ENCODE data around the gene B3GNT5. TPM values are rescaled to one million over a fixed set of nuclear protein-coding genes. Genes with fewer than 3 reads are reported as not detected.

B3GNT5 gene
- total RNA-seq = 22.7 and 31.3 TPM in 2 replicates

DNA sequence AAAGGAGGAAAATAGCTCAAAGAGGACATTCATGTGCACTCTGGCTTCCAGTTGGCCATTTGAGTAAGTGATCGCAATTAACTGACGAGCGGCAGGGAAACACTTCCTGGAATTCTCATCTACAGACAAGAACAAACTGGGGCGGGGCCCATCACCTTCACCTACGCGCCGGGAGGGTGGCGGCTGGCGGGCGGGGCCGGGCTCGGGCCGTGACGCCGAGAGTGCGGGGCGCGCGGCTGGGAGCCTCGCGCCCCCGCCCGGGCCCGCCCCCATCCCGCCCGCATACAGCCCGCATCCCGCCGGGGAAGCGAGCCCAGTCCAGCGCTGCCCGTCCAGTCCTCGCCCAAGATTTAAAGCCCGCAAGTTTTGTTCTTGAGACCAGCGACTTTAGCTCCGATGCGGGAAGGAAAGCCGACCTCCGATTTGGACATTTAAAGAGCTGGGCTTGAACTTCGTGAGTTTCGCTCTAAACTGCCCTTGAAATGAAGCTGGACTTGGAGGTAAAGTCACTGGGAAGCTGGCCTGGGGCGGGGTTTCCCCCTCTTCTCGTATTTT, at the start of gene B3GNT5:
B3GNT5 (plus strand) TSS at position 281 of the 555 bp plus-strand sequence. CDS start 16,546 bp downstream, outside the sequence.
- peak in 1 of 2 donors; percentile 62 for DNase-seq (ENCODE audit: low read depth in 2 of 2)

DNA sequence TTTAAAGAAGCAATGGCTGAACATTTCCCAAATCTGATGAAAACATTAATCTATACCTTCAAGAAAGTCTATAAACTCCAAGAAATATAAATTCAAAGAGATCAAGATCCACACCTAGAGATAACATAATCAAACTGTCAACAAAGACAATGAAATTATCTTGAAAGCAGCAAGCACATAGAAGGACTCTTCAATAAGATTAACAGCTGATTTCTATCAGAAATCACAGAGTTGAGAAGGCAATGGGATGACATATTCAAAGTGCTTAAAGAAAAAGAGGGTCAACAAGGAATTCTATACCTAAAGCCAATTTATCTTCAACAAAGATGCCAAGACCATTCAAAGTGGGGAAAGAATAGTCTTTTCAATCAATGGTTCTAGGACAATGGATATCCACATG, 49.4 kb upstream of the B3GNT5 start:
- no peak for DNase-seq (ENCODE audit: low read depth in 2 of 2)

- no peak for DNase-seq (ENCODE audit: low read depth in 2 of 2)
These were observed 44.8 kb upstream of the B3GNT5 start for GRCh38 chr3:183208260-183208659.

GRCh38 chr3:183208800-183209199, 44.3 kb upstream of the B3GNT5 start:
- DNase-seq (ENCODE audit: low read depth in 2 of 2) = no peak

DNA sequence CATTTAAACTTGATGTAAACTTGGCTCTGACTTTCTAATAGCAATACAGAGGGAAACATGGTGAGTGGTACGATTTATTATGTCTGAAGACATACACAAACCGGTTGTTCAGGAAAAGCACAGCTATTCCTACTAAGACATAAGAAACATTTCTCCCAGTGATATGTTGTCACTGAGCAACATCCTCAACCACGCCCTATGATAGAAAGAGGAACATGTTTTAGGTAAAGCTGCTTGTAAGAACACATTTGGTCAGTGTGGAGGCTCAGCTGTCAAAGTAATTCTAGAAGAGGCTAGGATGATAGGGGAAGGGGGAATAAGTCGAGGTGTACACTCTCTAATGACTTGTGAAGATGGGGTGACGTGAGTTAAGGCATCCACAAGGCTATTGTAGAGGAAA, 42.7 kb upstream of the B3GNT5 start:
- DNase-seq (ENCODE audit: low read depth in 2 of 2) = no peak

DNA sequence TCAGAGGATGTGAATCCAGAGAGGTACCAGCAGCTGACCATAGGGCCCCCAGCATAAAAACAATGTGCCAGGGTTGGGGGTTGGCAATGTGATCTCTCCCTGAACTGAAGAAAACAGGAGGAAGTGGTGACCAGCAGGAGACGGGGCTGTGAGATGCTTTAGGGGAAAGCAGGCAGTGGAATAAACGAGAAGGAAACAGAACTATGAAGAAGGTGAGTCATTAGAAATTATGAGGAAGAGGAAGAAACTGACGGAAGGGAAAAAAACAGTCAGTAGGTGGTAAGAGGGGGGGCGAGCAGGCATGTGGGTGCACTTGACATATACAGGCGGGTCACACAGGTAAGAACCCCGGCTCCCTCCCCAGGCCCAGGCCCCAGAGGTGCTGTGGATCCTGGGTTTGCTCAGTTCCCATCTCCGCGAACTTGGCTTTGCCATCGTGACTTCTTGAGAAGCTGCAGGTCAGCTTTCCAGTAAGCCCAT, 42.2 kb upstream of the B3GNT5 start:
- DNase-seq (ENCODE audit: low read depth in 2 of 2) = peak in 1 of 2 donors; percentile 40

DNA sequence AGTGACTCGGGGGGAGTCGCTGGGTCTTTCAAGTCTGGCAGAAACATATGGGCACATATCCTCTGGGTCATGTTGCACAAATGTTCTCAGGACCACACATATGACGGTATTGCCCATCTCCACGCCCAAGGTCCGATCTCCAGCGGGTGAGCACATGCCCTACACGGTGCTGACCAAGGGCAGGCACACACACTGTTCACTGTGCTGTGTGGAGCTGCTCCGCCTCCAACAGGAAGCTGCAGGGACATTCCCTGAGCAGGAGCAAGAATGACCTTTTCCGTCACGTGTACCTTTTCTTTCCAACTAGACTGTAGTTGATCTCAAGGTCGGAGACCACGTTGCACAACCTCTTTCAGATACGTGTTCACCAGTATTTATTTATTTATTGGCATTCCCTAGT, 41.7 kb upstream of the B3GNT5 start:
- DNase-seq (ENCODE audit: low read depth in 2 of 2) = peak; percentile 71 to 88

DNA sequence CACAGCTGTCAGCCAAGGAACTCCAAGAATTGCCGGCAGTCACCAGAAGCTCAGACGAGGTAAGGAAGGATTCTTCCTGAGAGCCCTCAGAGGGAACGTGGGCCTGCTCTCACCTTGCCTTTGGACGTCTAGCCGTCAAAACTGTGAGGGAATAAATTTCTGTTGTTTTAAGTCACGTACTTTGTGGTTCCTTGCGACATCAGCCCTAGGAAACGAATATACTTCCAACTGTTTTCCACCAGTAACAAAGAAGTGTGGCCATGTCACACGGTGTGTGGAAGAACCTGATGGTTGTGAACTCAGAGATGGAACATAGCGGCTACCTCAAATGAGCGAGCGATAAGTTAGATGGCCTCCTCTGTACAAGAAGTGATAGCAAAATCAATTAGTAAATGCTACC, 41.0 kb upstream of the B3GNT5 start:
- DNase-seq (ENCODE audit: low read depth in 2 of 2) = no peak

- DNase-seq (ENCODE audit: low read depth in 2 of 2) = peak; percentile 78 to 92
These were observed 40.5 kb upstream of the B3GNT5 start for GRCh38 chr3:183212565-183212964.

DNA sequence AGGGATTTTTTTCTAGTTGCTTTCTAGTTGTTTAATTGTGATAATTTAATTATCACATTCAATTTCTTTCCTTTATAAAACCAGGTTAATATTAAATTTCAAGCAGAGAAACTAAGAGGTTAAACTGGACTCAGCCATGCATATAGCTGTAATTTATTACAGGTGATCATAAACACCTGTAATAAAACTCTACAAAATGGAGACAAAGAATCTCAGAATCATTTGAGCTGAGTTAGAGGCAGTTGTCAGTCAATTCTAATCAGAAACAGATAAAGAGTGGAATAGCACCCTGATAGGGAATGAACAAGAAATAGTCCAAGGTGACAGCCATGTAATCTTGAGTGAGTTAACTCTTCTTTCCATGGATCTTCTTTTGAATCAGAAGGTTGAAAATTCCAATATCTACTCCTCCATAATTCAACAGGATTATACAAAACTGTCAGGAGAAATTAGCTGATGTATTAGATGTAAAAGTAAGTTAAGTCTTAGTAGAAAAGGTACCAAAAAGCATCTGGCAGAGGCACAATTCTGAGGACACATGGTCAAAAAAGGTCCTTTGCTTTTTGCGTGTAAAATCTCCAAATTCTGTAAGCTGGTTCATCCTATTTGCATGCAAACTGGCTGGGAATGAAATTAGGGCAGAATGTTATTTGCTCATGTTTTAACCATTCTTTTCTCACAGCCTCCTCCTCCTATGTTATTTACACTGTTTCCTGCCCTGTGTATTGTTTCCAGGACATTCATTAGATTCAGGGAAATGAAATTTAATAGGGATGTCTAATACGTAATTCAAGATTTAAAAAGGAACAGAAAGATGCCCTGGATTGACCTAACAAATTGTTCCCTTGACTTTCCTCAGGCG, 39.4 kb upstream of the B3GNT5 start:
- peak; percentile 51 to 59 for DNase-seq (ENCODE audit: low read depth in 2 of 2)

- DNase-seq (ENCODE audit: low read depth in 2 of 2) = peak; percentile 19 to 57
These were observed 38.8 kb upstream of the B3GNT5 start for GRCh38 chr3:183214277-183214612.

GRCh38 chr3:183215591-183216202, 37.4 kb upstream of the B3GNT5 start:
- peak in 1 of 2 donors; percentile 62 for DNase-seq (ENCODE audit: low read depth in 2 of 2)

DNA sequence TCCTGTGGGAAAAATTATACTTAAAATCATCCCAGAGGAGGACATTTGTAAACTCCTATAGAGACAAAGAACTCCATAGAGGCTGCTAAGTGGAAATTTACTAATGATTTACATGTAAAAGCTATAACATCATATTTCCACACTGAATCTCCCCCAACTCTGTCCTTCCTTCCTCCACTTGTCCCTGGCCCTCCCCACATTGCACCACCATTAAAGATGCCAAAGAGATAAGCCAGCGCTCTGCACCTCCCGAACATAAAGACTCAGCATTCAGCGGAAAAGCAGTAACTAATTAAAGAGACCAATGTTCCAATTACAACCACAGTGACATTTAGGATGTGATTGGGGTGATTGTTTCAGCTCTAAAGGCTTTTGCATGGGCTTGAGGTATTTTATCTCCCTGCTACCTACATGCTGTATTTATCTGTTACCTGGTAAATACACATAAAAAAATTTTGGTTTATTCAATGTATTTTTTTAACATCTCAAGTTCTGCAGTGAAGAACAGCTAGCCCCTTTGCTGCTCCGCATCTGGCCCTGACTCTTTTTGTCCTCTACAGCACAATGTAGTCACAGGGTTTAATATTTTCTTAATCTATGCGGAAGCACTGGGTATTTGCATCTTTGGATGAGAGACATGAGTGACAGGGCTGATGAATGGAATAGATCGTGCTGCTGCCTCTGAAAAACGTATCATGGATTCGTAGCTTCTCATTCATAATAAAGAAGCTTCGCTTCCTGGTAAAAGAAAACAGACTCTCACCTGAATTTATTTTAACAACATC, 35.3 kb upstream of the B3GNT5 start:
- peak in 1 of 2 donors; percentile 35 for DNase-seq (ENCODE audit: low read depth in 2 of 2)

DNA sequence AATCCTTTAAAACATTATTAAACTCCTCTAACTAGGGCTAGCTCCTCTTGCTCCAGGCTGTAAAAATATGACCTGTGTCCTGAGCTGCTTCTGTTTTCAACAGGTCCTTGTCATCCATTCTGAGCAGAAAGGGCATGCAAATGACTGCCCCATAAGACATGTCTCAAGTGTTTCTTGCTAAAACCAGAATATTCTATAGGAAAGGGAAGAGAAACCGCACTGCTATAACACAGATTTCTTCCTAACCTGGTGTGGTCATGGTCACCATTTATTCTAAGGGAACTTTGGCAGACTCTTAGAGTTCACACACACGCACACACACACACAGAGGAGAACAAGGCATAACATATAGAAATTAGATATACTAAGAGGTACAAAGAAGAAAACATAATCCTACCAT, 34.2 kb upstream of the B3GNT5 start:
- DNase-seq (ENCODE audit: low read depth in 2 of 2) = no peak

DNA sequence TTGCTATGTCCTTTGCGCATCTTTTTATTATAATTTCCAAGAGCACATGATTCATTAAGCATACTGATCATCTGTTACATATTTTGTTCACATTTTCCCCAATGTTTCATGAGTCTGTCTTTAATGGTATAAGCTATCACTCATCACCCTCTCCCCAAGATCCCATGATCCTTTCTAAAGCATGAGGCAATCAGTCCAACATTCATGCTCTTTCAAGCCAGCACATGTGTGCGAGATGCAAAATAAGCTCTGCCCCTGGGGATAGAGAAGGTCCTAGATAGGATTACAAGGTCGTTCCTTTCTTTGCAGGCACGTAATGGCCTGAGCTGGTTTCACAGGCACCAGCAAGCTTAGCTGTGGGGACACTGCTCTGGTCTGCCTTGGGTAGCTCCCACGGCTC, 32.2 kb upstream of the B3GNT5 start:
- no peak for DNase-seq (ENCODE audit: low read depth in 2 of 2)

GRCh38 chr3:183222631-183223235, 30.3 kb upstream of the B3GNT5 start:
- DNase-seq (ENCODE audit: low read depth in 2 of 2) = no peak

DNA sequence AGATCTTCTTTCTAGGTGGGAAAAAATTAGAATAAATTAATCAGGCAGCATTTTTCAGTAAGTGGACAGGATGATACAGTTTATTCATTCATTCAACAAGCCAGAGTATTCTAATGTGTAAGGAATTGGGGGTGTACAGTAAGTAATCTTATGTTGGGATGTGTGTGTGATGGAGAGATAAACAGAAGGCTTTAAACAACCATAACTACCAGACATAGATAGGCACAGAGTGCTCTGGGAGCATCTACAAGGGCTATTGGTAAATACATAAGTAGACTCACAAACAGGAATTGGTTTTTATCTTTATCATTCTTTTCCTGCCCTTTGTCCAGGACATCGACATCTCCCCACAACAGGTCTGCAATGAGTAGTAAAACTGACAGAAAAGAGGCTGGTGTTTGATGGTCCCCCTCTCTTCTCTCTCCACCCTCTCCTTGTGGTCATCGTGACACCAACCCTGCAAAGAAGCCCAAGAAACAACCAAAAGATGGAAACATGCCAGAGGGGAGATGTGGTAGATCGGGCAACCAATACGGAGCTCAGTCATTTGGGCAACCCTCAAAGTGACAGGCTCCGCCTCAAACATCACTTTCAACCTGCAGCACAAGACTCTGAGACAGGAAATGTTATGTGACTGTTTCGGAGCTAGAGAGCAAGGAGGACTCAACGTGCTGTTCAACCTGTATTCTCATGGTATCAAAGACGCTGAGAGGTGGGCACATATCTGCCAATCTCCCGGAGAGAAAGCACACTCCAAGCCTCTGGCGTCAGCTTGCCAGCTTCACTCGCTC, 28.7 kb upstream of the B3GNT5 start:
- no peak for DNase-seq (ENCODE audit: low read depth in 2 of 2)

DNA sequence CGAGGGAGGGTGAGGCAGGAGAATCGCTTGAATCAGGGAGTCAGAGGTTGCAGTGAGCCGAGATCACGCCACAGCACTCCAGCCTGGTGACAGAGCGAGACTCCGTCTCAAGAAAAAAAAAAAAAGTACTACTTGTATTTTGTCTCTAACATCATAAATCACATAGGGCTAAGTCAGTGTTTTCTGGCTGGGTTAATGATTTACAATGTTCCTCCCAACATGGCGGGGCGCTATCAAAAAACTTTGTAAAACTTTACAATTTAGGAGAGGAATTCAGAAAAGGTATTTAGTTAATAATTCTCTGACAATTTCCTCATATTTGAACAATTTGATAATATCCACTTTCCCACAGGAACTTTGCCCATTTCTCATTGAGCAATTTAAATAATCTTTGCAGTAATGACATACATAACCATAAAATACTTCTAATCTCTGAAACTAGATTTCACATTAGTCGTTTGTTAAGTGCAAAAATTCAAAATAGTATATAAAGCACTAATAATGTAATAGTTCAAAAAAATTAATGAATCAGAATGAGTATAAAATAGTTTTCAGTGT, 26.6 kb upstream of the B3GNT5 start:
- no peak for DNase-seq (ENCODE audit: low read depth in 2 of 2)

DNA sequence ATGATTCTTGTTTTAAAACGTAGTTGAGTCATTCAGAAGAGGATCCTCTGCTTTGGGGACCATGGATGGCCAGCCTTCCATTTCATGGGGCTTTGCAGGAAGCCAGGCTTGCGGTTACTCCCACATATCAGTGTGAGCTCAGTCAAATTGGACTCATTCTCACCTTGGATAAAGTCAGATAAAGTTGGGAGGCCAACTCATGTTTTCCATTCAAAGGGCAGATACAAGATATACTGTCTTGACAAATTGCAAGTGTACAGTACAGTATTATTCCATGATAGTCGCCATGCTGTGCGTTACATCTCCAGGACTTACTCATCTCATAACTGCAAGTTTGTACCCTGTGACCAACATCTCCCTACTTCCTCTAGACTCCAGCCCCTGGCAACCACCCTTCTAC, 25.5 kb upstream of the B3GNT5 start:
- no peak for DNase-seq (ENCODE audit: low read depth in 2 of 2)

- no peak for DNase-seq (ENCODE audit: low read depth in 2 of 2)
These were observed 23.9 kb upstream of the B3GNT5 start for GRCh38 chr3:183229178-183229577.

Measured in lung microvascular endothelial cell (primary cell).